Mesenchymal stem cell (in vitro differentiated cells and primary cell): Measurements from ENCODE around the gene MED13L.
A peak's percentile ranks its signal among the peaks of the same experiment; 100 is the strongest.

Experiments used
- DNase-seq: peaks from one replicate; pipeline ENCODE4 v3.0.0-alpha.2; 2013
- H2AFZ ChIP-seq: one replicate; pipeline ENCODE4 v1.6.1; 2013; ENCODE audit warnings: low read depth, mild to moderate bottlenecking, control low read depth, inconsistent platforms, low read length, moderate library complexity
- H2AK5ac ChIP-seq: 2 replicates; pipeline ENCODE4 v1.6.1; 2013; ENCODE audit warnings: low read length, moderate library complexity, mild to moderate bottlenecking, inconsistent platforms; ENCODE audit not compliant: severe bottlenecking
- H2BK120ac ChIP-seq: one replicate; pipeline ENCODE4 v1.6.1; 2013; ENCODE audit warnings: low read depth, mild to moderate bottlenecking, inconsistent platforms, low read length, moderate library complexity
- H2BK12ac ChIP-seq, 2 experiments: one replicate each; pipeline ENCODE4 v1.6.1; 2013; ENCODE audit warnings: inconsistent platforms in 2 of 2, low read length in 2 of 2, mild to moderate bottlenecking in 2 of 2, moderate library complexity in 2 of 2, control low read depth in 1 of 2
- H2BK15ac ChIP-seq: one replicate; pipeline ENCODE4 v1.6.1; 2013; ENCODE audit warnings: mild to moderate bottlenecking, low read depth, inconsistent platforms; ENCODE audit not compliant: poor library complexity, severe bottlenecking
- H2BK5ac ChIP-seq: 2 replicates; pipeline ENCODE4 v1.6.1; 2013; ENCODE audit warnings: low read depth, mild to moderate bottlenecking, low read length, control low read depth, inconsistent platforms; ENCODE audit not compliant: poor library complexity, severe bottlenecking
- H3K14ac ChIP-seq, 2 experiments: one replicate each; pipeline ENCODE4 v1.6.1; 2013; ENCODE audit warnings: inconsistent platforms in 2 of 2, low read length in 2 of 2, control low read depth in 1 of 2, mild to moderate bottlenecking in 1 of 2, moderate library complexity in 1 of 2
- H3K18ac ChIP-seq, 2 experiments: one replicate each; pipeline ENCODE4 v1.6.1; 2013; ENCODE audit warnings: inconsistent platforms in 2 of 2, low read length in 2 of 2, control low read depth in 1 of 2, low read depth in 1 of 2, mild to moderate bottlenecking in 1 of 2
- H3K23ac ChIP-seq, 2 experiments: one replicate each; pipeline ENCODE4 v1.6.1; 2013; ENCODE audit warnings: inconsistent platforms in 2 of 2, low read length in 2 of 2, mild to moderate bottlenecking in 2 of 2, moderate library complexity in 2 of 2, control low read depth in 1 of 2
- H3K27ac ChIP-seq: 2 replicates; pipeline ENCODE4 v1.5.1; 2013; ENCODE audit warnings: mild to moderate bottlenecking, moderate library complexity, low read length, control low read depth, inconsistent platforms; ENCODE audit not compliant: poor library complexity, severe bottlenecking
- H3K27me3 ChIP-seq, 2 experiments: 2 replicates each; pipeline versions ENCODE4 v1.6.1 to v1.7.0; 2013; ENCODE audit warnings: low read length in 2 of 2, mild to moderate bottlenecking in 2 of 2, moderate library complexity in 2 of 2, control low read depth in 1 of 2, inconsistent platforms in 1 of 2; ENCODE audit not compliant: control insufficient read depth in 1 of 2, insufficient read depth in 1 of 2
- H3K36me3 ChIP-seq, 2 experiments: 2 replicates each; pipeline versions ENCODE4 v1.6.1 to v1.7.0; 2013; ENCODE audit warnings: low read length in 2 of 2, control low read depth in 1 of 2, inconsistent platforms in 1 of 2, low read depth in 1 of 2, mild to moderate bottlenecking in 1 of 2; ENCODE audit not compliant: insufficient read depth in 2 of 2, control insufficient read depth in 1 of 2
- H3K4ac ChIP-seq, 2 experiments: one replicate each; pipeline ENCODE4 v1.6.1; 2013; ENCODE audit warnings: inconsistent platforms in 2 of 2, low read length in 2 of 2, mild to moderate bottlenecking in 2 of 2, moderate library complexity in 2 of 2, control low read depth in 1 of 2, low read depth in 1 of 2
- H3K4me1 ChIP-seq: 2 replicates; pipeline ENCODE4 v1.6.1; 2013; ENCODE audit warnings: low read depth, low read length, control low read depth; ENCODE audit not compliant: control insufficient read depth, insufficient read depth
- H3K4me2 ChIP-seq: 2 replicates; pipeline ENCODE4 v1.6.1; 2013; ENCODE audit warnings: low read length, mild to moderate bottlenecking, inconsistent platforms; ENCODE audit not compliant: poor library complexity, severe bottlenecking
- H3K4me3 ChIP-seq, 2 experiments: 2 replicates each; pipeline versions ENCODE4 v1.5.1 to v1.7.0; 2013; ENCODE audit warnings: low read length in 2 of 2, mild to moderate bottlenecking in 2 of 2, control low read depth in 1 of 2, low read depth in 1 of 2; ENCODE audit not compliant: insufficient read depth in 1 of 2
- H3K79me1 ChIP-seq: replicated peaks from 2 replicates; pipeline ENCODE4 v1.6.1; 2013; ENCODE audit warnings: mild to moderate bottlenecking, control low read depth, low read length, inconsistent platforms; ENCODE audit not compliant: poor library complexity, severe bottlenecking
- H3K9ac ChIP-seq: 2 replicates; pipeline ENCODE4 v1.7.0; 2013; ENCODE audit warnings: mild to moderate bottlenecking, low read length, moderate library complexity
- H3K9me3 ChIP-seq: 2 replicates; pipeline ENCODE4 v1.7.0; 2013; ENCODE audit warnings: mild to moderate bottlenecking, low read length; ENCODE audit not compliant: control insufficient read depth
- H4K8ac ChIP-seq: one replicate; pipeline ENCODE4 v1.6.1; 2013; ENCODE audit warnings: inconsistent platforms, mild to moderate bottlenecking, low read length, moderate library complexity
- H4K91ac ChIP-seq: one replicate; pipeline ENCODE4 v1.6.1; 2013; ENCODE audit warnings: mild to moderate bottlenecking, low read length, inconsistent platforms
- WGBS: methylation state at CpG from one replicate; pipeline ENCODE4 v1.1.7; 2013; ENCODE audit warnings: mixed read lengths; 5-methylcytosine and 5-hydroxymethylcytosine counted together

MED13L gene

GRCh38 chr12:116006141-116006540 is 271.4 kb downstream of the MED13L start:
- no peak for DNase-seq
- no peak overlapping the region for H2BK15ac ChIP-seq
- no peak overlapping the region for H2AFZ ChIP-seq
- H3K9ac ChIP-seq: no peak overlapping the region
- no peak overlapping the region for H3K14ac ChIP-seq
- no peak overlapping the region for H3K18ac ChIP-seq
- H3K27ac ChIP-seq: no peak overlapping the region
- H3K4me3 ChIP-seq: no peak overlapping the region
- no peak overlapping the region for H2BK5ac ChIP-seq
- no peak overlapping the region for H2BK12ac ChIP-seq
- H3K27me3 ChIP-seq: no peaks in the 10 kb centered on the region
- no peak overlapping the region for H2AK5ac ChIP-seq
- peaks cover 22% of the 10 kb centered on the region for H3K79me1 ChIP-seq
- WGBS: no CpG with 5 or more reads among the region's 2 CpGs
- peaks cover 18 to 88% of the 10 kb centered on the region in 2 experiments for H3K36me3 ChIP-seq
- H3K4me1 ChIP-seq: no peaks in the 10 kb centered on the region
- no peak overlapping the region for H3K4me2 ChIP-seq
- H3K4ac ChIP-seq: no peak overlapping the region
- H3K23ac ChIP-seq: no peak overlapping the region
- H3K9me3 ChIP-seq: no peaks in the 10 kb centered on the region
- H4K8ac ChIP-seq: no peak overlapping the region
- H4K91ac ChIP-seq: no peak overlapping the region
- H2BK120ac ChIP-seq: no peak overlapping the region

- 98% methylated on average over 6 of the region's 6 CpGs for WGBS
- no peaks in the 10 kb centered on the region for H3K27me3 ChIP-seq
- no peak overlapping the region for H3K4ac ChIP-seq
- no peak overlapping the region for H2AFZ ChIP-seq
- H3K4me1 ChIP-seq: peaks cover 4% of the 10 kb centered on the region
- no peak overlapping the region for H2BK15ac ChIP-seq
- no peak overlapping the region for H4K91ac ChIP-seq
- H2BK120ac ChIP-seq: no peak overlapping the region
- H3K4me3 ChIP-seq: no peak overlapping the region
- H3K9ac ChIP-seq: no peak overlapping the region
- H2AK5ac ChIP-seq: no peak overlapping the region
- no peak overlapping the region for H3K18ac ChIP-seq
- H2BK12ac ChIP-seq: no peak overlapping the region
- H3K14ac ChIP-seq: no peak overlapping the region
- H3K9me3 ChIP-seq: no peaks in the 10 kb centered on the region
- no peak overlapping the region for H3K4me2 ChIP-seq
- DNase-seq: peak; percentile 33
- H3K27ac ChIP-seq: no peak overlapping the region
- H4K8ac ChIP-seq: no peak overlapping the region
- no peak overlapping the region for H2BK5ac ChIP-seq
- peaks cover 8 to 71% of the 10 kb centered on the region in 2 experiments for H3K36me3 ChIP-seq
- no peak overlapping the region for H3K23ac ChIP-seq
- H3K79me1 ChIP-seq: peaks cover 12% of the 10 kb centered on the region
Measured at GRCh38 chr12:116002890-116003536, 274.5 kb downstream of the MED13L start.

- Histone ChIP-seq H3K79me1 (peaks cover 6% of the 10 kb centered on the region), H3K27ac (no peak overlapping the region), H4K8ac (no peak overlapping the region), H3K4ac (no peak overlapping the region), H3K27me3 (no peaks in the 10 kb centered on the region), H4K91ac (no peak overlapping the region), H3K9ac (no peak overlapping the region), H2BK120ac (no peak overlapping the region), H2BK15ac (no peak overlapping the region), H3K23ac (no peak overlapping the region), H3K4me2 (no peak overlapping the region), H3K4me1 (peaks cover 4% of the 10 kb centered on the region), H3K36me3 (peaks cover 14 to 67% of the 10 kb centered on the region in 2 experiments), H2BK12ac (peak overlapping the region in 1 of 2 experiments; percentile 63), H2AK5ac (no peak overlapping the region), H3K9me3 (no peaks in the 10 kb centered on the region), H3K18ac (peak overlapping the region in 1 of 2 experiments; percentile 40), H2BK5ac (no peak overlapping the region), H2AFZ (peak overlapping the region; percentile 27), H3K4me3 (no peak overlapping the region), H3K14ac (no peak overlapping the region)
- 85% methylated on average over 5 of the region's 5 CpGs for WGBS
- no peak for DNase-seq
Measured at GRCh38 chr12:116000252-116000651, 277.2 kb downstream of the MED13L start.

- H2AFZ ChIP-seq: no peak overlapping the region
- no peak overlapping the region for H2AK5ac ChIP-seq
- peaks cover 6% of the 10 kb centered on the region for H3K79me1 ChIP-seq
- no peak overlapping the region for H4K91ac ChIP-seq
- no peaks in the 10 kb centered on the region for H3K27me3 ChIP-seq
- peaks cover 16 to 67% of the 10 kb centered on the region in 2 experiments for H3K36me3 ChIP-seq
- H3K23ac ChIP-seq: no peak overlapping the region
- H3K18ac ChIP-seq: no peak overlapping the region
- no peak overlapping the region for H3K4me2 ChIP-seq
- no peak overlapping the region for H3K14ac ChIP-seq
- H3K27ac ChIP-seq: no peak overlapping the region
- no peak for DNase-seq
- peaks cover 4% of the 10 kb centered on the region for H3K4me1 ChIP-seq
- H4K8ac ChIP-seq: no peak overlapping the region
- no peak overlapping the region for H2BK5ac ChIP-seq
- H3K9ac ChIP-seq: peak overlapping the region; percentile 53
- 97% methylated on average over 2 of the region's 2 CpGs for WGBS
- no peak overlapping the region for H2BK15ac ChIP-seq
- H2BK12ac ChIP-seq: no peak overlapping the region
- no peak overlapping the region for H2BK120ac ChIP-seq
- no peaks in the 10 kb centered on the region for H3K9me3 ChIP-seq
- H3K4me3 ChIP-seq: no peak overlapping the region
- H3K4ac ChIP-seq: no peak overlapping the region
Measured at GRCh38 chr12:115999582-115999981, 277.9 kb downstream of the MED13L start.
